HEK293 (cell line): ENCODE data around the gene ETS2.

Source experiments
- CTCF ChIA-PET: fragments of 350-600 bp; formaldehyde crosslinking; extraction: SDS; loops from one replicate; lab custom pipeline; 2021; ENCODE audit warnings: antibody characterized with exemption; lab: Yijun Ruan, JAX
- POLR2A ChIA-PET: fragments of 300-600 bp; formaldehyde crosslinking; extraction: SDS; loops from one replicate; lab custom pipeline; 2020; ENCODE audit warnings: antibody characterized with exemption, inconsistent platforms; lab: Yijun Ruan, JAX
- H3K27ac ChIP-seq: fragments of 200-500 bp; sonication (Bioruptor generic); 2 replicates; pipeline ENCODE4 v1.5.1; 2014; ENCODE audit warnings: low read depth, low read length, control low read depth, inconsistent platforms; ENCODE audit errors: extremely low read depth
- H3K36me3 ChIP-seq, 2 experiments: fragments of 200-500 bp in 1 of 2; sonication (Bioruptor generic) in 1 of 2; 1 replicate in 1 of 2; 2 replicates in 1 of 2; pipeline ENCODE4 v1.5.1; 2014 to 2017; ENCODE audit warnings: inconsistent platforms in 2 of 2, low read length in 2 of 2; ENCODE audit not compliant: control insufficient read depth in 2 of 2, insufficient read depth in 1 of 2
- H3K4me1 ChIP-seq: fragments of 200-500 bp; sonication (Bioruptor generic); 2 replicates; pipeline ENCODE4 v1.5.1; 2014; ENCODE audit warnings: mild to moderate bottlenecking, low read length, inconsistent platforms; ENCODE audit not compliant: control insufficient read depth, insufficient read depth
- H3K4me3 ChIP-seq: 2 replicates; pipeline ENCODE4 v1.5.1; 2011; ENCODE audit warnings: low read depth, mild to moderate bottlenecking, control low read depth, low read length, moderate library complexity
- H3K9me3 ChIP-seq: fragments of 200-500 bp; sonication (Bioruptor generic); 2 replicates; pipeline ENCODE4 v1.5.1; 2014; ENCODE audit warnings: low read depth, low read length, inconsistent platforms; ENCODE audit not compliant: control insufficient read depth, insufficient read depth
- KLF7 ChIP-seq: fragments of 450-650 bp; formaldehyde crosslinking; IDR thresholded peaks from 2 replicates; pipeline ENCODE4 v1.5.1; 2016; ENCODE audit warnings: missing biosample characterization, missing genetic modification characterization, borderline replicate concordance
- OSR2 ChIP-seq: fragments of 450-650 bp; formaldehyde crosslinking; IDR thresholded peaks from 2 replicates; pipeline ENCODE4 v1.5.1; 2016; ENCODE audit warnings: missing biosample characterization, missing genetic modification characterization
- SCRT1 ChIP-seq: fragments of 450-650 bp; formaldehyde crosslinking; IDR thresholded peaks from 2 replicates; pipeline ENCODE4 v1.5.1; 2016; ENCODE audit warnings: missing biosample characterization, missing genetic modification characterization, borderline replicate concordance
- ZBTB1 ChIP-seq: fragments of 450-650 bp; formaldehyde crosslinking; IDR thresholded peaks from 2 replicates; pipeline ENCODE4 v1.5.1; 2016; ENCODE audit warnings: missing biosample characterization, missing genetic modification characterization
- ZFP37 ChIP-seq: fragments of 450-650 bp; formaldehyde crosslinking; IDR thresholded peaks from 2 replicates; pipeline ENCODE4 v1.5.1; 2016; ENCODE audit warnings: missing biosample characterization, missing genetic modification characterization
- ZNF112 ChIP-seq: fragments of 450-650 bp; formaldehyde crosslinking; IDR thresholded peaks from 2 replicates; pipeline ENCODE4 v1.5.0; 2017; ENCODE audit warnings: missing biosample characterization, missing genetic modification characterization
- ZNF121 ChIP-seq: fragments of 450-650 bp; formaldehyde crosslinking; IDR thresholded peaks from 2 replicates; pipeline ENCODE4 v1.5.1; 2016; ENCODE audit warnings: missing biosample characterization, missing genetic modification characterization
- ZNF202 ChIP-seq: fragments of 450-650 bp; formaldehyde crosslinking; IDR thresholded peaks from 2 replicates; pipeline ENCODE4 v1.5.1; 2016; ENCODE audit warnings: missing biosample characterization, missing genetic modification characterization, borderline replicate concordance
- ZNF214 ChIP-seq: fragments of 450-650 bp; formaldehyde crosslinking; IDR thresholded peaks from 2 replicates; pipeline ENCODE4 v1.5.1; 2017; ENCODE audit warnings: missing biosample characterization, mild to moderate bottlenecking, missing genetic modification characterization, borderline replicate concordance
- ZNF223 ChIP-seq: fragments of 450-650 bp; formaldehyde crosslinking; IDR thresholded peaks from 2 replicates; pipeline ENCODE4 v1.5.1; 2016; ENCODE audit warnings: missing biosample characterization, missing genetic modification characterization
- ZNF239 ChIP-seq: fragments of 450-650 bp; formaldehyde crosslinking; IDR thresholded peaks from 2 replicates; pipeline ENCODE4 v1.5.1; 2016; ENCODE audit warnings: missing biosample characterization, missing genetic modification characterization
- ZNF26 ChIP-seq: fragments of 450-650 bp; formaldehyde crosslinking; IDR thresholded peaks from 2 replicates; pipeline ENCODE4 v1.5.1; 2016; ENCODE audit warnings: missing biosample characterization, missing genetic modification characterization
- ZNF341 ChIP-seq: fragments of 450-650 bp; formaldehyde crosslinking; IDR thresholded peaks from 2 replicates; pipeline ENCODE4; 2016; ENCODE audit warnings: low read depth, missing biosample characterization, missing genetic modification characterization
- ZNF362 ChIP-seq: fragments of 450-650 bp; formaldehyde crosslinking; IDR thresholded peaks from 2 replicates; pipeline ENCODE4 v1.5.1; 2016; ENCODE audit warnings: missing biosample characterization, missing genetic modification characterization
- ZNF514 ChIP-seq: fragments of 450-650 bp; formaldehyde crosslinking; IDR thresholded peaks from 2 replicates; pipeline ENCODE4 v1.5.1; 2016; ENCODE audit warnings: missing biosample characterization, missing genetic modification characterization
- ZNF521 ChIP-seq: fragments of 450-650 bp; formaldehyde crosslinking; IDR thresholded peaks from 2 replicates; pipeline ENCODE4 v1.5.1; 2017; ENCODE audit warnings: missing biosample characterization, mild to moderate bottlenecking, missing genetic modification characterization
- ZNF529 ChIP-seq: fragments of 450-650 bp; formaldehyde crosslinking; IDR thresholded peaks from 2 replicates; pipeline ENCODE4 v1.5.1; 2017; ENCODE audit warnings: missing genetic modification characterization, missing biosample characterization; ENCODE audit not compliant: insufficient replicate concordance
- ZNF561 ChIP-seq: fragments of 450-650 bp; IDR thresholded peaks from 2 replicates; pipeline ENCODE4 v1.5.1; 2018; ENCODE audit warnings: missing biosample characterization, missing genetic modification characterization, borderline replicate concordance
- ZNF600 ChIP-seq: fragments of 450-650 bp; formaldehyde crosslinking; IDR thresholded peaks from 2 replicates; pipeline ENCODE4 v1.5.1; 2016; ENCODE audit warnings: missing biosample characterization, missing genetic modification characterization
- ZNF658 ChIP-seq: fragments of 450-650 bp; formaldehyde crosslinking; IDR thresholded peaks from 2 replicates; pipeline ENCODE4; 2016; ENCODE audit warnings: missing biosample characterization, missing genetic modification characterization
- ZNF791 ChIP-seq: fragments of 450-650 bp; formaldehyde crosslinking; IDR thresholded peaks from 2 replicates; pipeline ENCODE4 v1.5.1; 2016; ENCODE audit warnings: missing biosample characterization, missing genetic modification characterization
- ZNF837 ChIP-seq: fragments of 450-650 bp; formaldehyde crosslinking; IDR thresholded peaks from 2 replicates; pipeline ENCODE4 v1.5.1; 2016; ENCODE audit warnings: missing biosample characterization, missing genetic modification characterization
- ZSCAN16 ChIP-seq: fragments of 450-650 bp; formaldehyde crosslinking; IDR thresholded peaks from 2 replicates; pipeline ENCODE4 v1.5.1; 2016; ENCODE audit warnings: missing biosample characterization, missing genetic modification characterization
- ZSCAN23 ChIP-seq: fragments of 450-650 bp; formaldehyde crosslinking; IDR thresholded peaks from 2 replicates; pipeline ENCODE4 v1.5.1; 2016; ENCODE audit warnings: missing biosample characterization, missing genetic modification characterization
- TF ChIP-seq, protein P1 (sequence below): fragments of 450-650 bp; formaldehyde crosslinking; IDR thresholded peaks from 2 replicates; pipeline ENCODE4 v1.5.1; 2017; ENCODE audit warnings: missing biosample characterization, missing genetic modification characterization
- TF ChIP-seq, protein P2 (sequence below): fragments of 450-650 bp; IDR thresholded peaks from 2 replicates; pipeline ENCODE4 v1.5.1; 2018; ENCODE audit warnings: missing biosample characterization, missing genetic modification characterization
- TF ChIP-seq, protein P3 (sequence below): fragments of 450-650 bp; formaldehyde crosslinking; IDR thresholded peaks from 2 replicates; pipeline ENCODE4 v1.5.1; 2016; ENCODE audit warnings: missing biosample characterization, missing genetic modification characterization

The ETS2 gene

DNA sequence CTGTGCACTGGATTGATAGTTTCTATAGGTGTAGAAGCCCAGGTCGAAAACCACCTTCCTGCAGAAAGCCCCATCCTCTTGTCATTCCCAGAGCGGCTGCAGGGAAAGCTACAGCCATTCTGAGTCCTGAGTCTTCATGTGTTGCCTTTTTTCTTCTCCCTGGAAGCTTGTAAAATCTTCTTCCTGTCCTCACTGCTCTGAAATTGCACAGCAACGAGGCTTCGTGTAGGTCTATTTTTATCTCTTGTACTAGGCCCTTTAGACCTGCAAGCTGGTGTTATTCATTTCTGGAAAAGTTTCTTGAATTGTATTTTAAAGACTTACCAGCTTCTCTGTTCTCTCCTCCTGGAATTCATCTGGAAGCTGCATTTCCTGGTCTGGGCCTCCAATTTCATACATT is 44.2 kb upstream of the ETS2 start:
- ChIA-PET CTCF (no interaction called here), POLR2A (no interaction called here)
- no peaks in the 10 kb centered on the region for H3K4me1 ChIP-seq
- H3K4me3 ChIP-seq = no peak overlapping the region
- H3K9me3 ChIP-seq = no peaks in the 10 kb centered on the region
- H3K36me3 ChIP-seq = no peaks in the 10 kb centered on the region
- H3K27ac ChIP-seq = no peak overlapping the region
- TF ChIP-seq ZNF521 (no peak), ZNF112 (tag by site-specific recombination) (no peak), ZSCAN16 (tag by site-specific recombination) (no peak)

DNA sequence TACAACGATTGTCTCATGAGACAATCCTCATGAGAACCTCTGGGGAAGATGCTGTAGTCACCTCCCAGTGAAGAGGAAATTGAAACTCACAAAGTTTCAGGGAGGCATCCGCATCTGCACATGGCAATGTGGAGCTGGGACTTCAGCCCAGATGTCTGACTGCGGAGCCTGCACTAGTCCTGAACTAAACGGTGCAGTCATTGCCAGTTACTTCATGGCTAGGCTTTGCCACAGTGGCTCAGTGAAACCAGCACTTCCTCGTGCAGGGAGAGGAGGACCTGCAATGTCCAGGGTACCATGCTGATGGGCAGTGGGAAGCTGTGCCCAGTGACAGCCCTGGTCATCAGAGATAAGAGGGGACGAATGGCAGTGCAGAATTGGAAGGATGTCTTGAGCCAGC is 40.7 kb upstream of the ETS2 start:
- no peaks in the 10 kb centered on the region for H3K36me3 ChIP-seq
- CTCF ChIA-PET = interaction anchor here (0.5 to 0.6 kb wide), 3 partner anchors 137 to 768 kb away, joined by 4 to 5 read pairs (median 5); no protein-coding TSS in a partner anchor
- POLR2A ChIA-PET = interaction anchor here (0.6 kb wide), 1 partner anchor 62 kb away, joined by 3 read pairs; no protein-coding TSS in a partner anchor

GRCh38 chr21:38766987-38767722 is 38.6 kb upstream of the ETS2 start:
- no peaks in the 10 kb centered on the region for H3K36me3 ChIP-seq
- CTCF ChIA-PET = interaction anchor here (0.7 kb wide), 1 partner anchor 1409 kb away, joined by 3 read pairs; no protein-coding TSS in a partner anchor
- H3K4me1 ChIP-seq = no peaks in the 10 kb centered on the region
- H3K27ac ChIP-seq = no peak overlapping the region
- no peaks in the 10 kb centered on the region for H3K9me3 ChIP-seq
- H3K4me3 ChIP-seq = no peak overlapping the region
- POLR2A ChIA-PET = no interaction called here
- TF ChIP-seq ZSCAN23 (tag by site-specific recombination) = no peak
- no peak for TF ChIP-seq ZFP37
- TF ChIP-seq ZNF223 (tag by site-specific recombination) = no peak
- TF ChIP-seq, protein P1, sequence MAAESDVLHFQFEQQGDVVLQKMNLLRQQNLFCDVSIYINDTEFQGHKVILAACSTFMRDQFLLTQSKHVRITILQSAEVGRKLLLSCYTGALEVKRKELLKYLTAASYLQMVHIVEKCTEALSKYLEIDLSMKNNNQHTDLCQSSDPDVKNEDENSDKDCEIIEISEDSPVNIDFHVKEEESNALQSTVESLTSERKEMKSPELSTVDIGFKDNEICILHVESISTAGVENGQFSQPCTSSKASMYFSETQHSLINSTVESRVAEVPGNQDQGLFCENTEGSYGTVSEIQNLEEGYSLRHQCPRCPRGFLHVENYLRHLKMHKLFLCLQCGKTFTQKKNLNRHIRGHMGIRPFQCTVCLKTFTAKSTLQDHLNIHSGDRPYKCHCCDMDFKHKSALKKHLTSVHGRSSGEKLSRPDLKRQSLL = no peak
- TF ChIP-seq ZNF791 = no peak
- TF ChIP-seq KLF7 (tag by site-specific recombination) = no peak
- no peak for TF ChIP-seq OSR2 (tag by site-specific recombination)
- no peak for TF ChIP-seq ZBTB1
- TF ChIP-seq, protein P2, sequence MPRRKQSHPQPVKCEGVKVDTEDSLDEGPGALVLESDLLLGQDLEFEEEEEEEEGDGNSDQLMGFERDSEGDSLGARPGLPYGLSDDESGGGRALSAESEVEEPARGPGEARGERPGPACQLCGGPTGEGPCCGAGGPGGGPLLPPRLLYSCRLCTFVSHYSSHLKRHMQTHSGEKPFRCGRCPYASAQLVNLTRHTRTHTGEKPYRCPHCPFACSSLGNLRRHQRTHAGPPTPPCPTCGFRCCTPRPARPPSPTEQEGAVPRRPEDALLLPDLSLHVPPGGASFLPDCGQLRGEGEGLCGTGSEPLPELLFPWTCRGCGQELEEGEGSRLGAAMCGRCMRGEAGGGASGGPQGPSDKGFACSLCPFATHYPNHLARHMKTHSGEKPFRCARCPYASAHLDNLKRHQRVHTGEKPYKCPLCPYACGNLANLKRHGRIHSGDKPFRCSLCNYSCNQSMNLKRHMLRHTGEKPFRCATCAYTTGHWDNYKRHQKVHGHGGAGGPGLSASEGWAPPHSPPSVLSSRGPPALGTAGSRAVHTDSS = no peak

More for the DNA sequence above, 40.7 kb upstream of the ETS2 start:
- H3K9me3 ChIP-seq = no peaks in the 10 kb centered on the region
- H3K4me1 ChIP-seq = no peaks in the 10 kb centered on the region
- H3K4me3 ChIP-seq = no peak overlapping the region
- H3K27ac ChIP-seq = no peak overlapping the region
- TF ChIP-seq ZNF362 (no peak), ZSCAN23 (tag by site-specific recombination) (no peak), ZNF561 (no peak), ZNF341 (tag by site-specific recombination) (no peak), ZNF600 (tag by site-specific recombination) (no peak), ZNF214 (tag by site-specific recombination) (no peak), ZNF837 (tag by site-specific recombination) (no peak), ZNF529 (tag by site-specific recombination) (no peak), ZBTB1 (no peak), ZNF239 (tag by site-specific recombination) (no peak), ZNF121 (tag by site-specific recombination) (no peak), SCRT1 (tag by site-specific recombination) (no peak), ZNF514 (tag by site-specific recombination) (no peak), ZNF26 (tag by site-specific recombination) (no peak), ZNF658 (tag by site-specific recombination) (no peak), ZNF202 (tag by site-specific recombination) (no peak)
- TF ChIP-seq, protein P3, sequence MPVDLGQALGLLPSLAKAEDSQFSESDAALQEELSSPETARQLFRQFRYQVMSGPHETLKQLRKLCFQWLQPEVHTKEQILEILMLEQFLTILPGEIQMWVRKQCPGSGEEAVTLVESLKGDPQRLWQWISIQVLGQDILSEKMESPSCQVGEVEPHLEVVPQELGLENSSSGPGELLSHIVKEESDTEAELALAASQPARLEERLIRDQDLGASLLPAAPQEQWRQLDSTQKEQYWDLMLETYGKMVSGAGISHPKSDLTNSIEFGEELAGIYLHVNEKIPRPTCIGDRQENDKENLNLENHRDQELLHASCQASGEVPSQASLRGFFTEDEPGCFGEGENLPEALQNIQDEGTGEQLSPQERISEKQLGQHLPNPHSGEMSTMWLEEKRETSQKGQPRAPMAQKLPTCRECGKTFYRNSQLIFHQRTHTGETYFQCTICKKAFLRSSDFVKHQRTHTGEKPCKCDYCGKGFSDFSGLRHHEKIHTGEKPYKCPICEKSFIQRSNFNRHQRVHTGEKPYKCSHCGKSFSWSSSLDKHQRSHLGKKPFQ (tag by site-specific recombination) = no peak
